SKM-1 (cell line): ENCODE data around the gene NPAS3.
"Not testable (repeated sequence)": the region's sequence is repeated elsewhere in the genome, so short reads cannot be mapped to it uniquely, and the experiment has no call there.

Source experiments
- DNase-seq: peaks from one replicate; lab custom pipeline; 2025; ENCODE audit not compliant: unreplicated experiment; lab: John Stamatoyannopoulos, UW

Gene NPAS3

DNA sequence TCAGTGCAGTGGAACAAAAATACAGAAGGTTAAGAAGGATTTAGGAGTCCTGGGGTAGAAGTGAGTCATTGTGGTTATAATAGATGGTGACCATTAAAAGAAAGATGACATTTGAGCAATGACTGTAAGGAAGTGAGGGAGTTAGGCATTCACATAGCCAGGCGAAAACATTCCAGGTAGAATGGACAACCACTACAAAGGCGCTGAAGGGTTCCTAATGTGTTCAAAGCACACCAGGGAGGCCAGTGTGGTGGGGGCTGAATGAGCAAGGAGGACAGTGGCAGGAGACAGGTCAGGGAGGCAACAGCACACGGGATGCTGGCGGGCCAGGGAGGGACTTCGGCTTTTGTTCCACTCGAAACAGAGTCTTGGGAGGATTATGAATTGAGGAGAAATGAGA, 129.9 kb downstream of the NPAS3 start:
- DNase-seq, result no peak

DNA sequence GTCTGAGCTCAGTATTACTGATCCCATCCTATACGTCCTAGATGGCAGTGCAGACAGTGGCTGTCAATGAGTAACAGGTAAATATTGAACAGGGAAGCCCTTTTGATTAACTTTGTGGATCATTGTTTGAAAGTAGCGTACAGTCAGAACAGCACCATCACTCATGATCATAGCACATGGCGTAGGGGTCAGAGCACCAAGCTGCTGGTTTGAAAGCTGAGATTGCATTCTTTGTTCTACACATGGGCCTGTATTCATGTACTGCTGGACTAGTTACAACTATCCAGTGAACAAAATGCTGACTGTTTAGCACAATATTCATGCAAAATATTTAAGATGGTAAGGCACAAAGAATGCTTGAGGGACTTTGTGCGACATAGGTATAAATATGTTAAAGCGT, 131.8 kb downstream of the NPAS3 start:
- no peak for DNase-seq

DNA sequence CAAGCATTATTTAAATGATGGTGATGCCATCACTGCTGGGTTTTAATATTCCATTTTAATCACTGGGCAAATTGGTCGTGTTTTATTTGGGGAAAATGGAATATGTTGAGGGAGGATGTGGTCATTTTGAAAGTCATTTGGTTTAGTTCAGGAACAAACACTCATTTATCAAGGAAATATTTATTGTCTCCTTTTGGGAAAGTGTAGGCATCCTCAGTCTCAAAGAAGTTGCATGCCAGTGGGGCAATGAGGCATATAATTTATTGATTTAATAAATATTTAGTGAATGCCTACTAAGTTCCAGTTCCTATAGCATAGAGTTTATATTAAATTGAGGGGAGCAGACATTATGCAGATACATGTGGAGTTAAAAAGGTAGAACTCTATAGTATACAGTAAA, 134.3 kb downstream of the NPAS3 start:
- DNase-seq, result no peak

DNA sequence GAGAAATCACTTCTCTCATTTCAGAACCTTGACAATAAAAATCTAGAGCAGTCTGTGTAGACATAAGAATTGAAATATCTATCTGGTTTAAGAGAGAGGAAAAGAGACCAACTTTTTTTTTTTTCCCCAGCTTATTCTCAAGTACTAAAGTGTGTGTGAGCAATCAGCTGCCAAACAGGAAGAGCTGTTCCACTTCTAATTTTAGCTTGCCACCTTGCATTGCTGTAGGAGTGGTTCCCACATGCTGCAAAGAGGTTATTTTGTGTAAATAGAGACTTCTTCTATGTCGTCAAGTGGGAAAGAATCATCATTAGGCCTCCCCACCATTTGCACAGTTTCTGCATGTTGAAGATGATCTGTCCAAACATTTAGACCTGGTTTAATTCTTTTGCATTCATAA, 142.6 kb downstream of the NPAS3 start:
- no peak for DNase-seq

DNA sequence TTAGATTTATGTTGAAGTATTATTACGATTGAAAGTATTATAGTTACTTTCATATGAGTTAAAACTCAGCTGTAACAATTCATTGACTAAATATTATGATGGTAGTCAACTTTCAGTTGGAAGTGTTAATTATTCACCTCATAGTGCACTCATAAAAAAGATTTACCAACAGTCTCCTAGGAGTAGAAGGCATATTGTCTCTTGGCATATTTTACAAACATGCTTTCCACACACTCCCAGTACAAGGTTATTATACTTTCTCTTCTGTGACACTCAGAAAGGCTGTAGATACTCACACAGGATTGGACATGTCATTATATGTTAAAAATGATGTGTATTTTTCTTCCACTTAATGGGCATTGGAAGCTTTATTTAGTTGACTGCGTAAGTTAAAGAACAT, 147.1 kb downstream of the NPAS3 start:
- no peak for DNase-seq

DNA sequence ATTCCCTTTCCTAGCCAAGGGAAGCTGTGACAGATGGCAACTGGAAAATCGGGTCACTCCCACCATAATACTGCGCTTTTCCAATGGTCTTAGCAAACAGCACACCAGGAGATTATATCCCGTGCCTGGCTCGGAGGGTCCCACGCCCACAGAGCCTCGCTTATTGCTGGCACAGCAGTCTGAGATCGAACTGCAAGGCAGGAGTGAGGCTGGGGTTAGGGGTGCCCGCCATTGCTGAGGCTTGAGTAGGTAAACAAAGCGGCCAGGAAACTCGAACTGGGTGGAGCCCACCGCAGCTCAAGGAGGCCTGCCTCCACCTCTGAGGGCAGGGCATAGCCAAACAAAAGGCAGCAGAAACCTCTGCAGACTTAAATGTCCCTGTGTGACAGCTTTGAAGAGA, 149.6 kb downstream of the NPAS3 start:
- not testable (repeated sequence) for DNase-seq

DNA sequence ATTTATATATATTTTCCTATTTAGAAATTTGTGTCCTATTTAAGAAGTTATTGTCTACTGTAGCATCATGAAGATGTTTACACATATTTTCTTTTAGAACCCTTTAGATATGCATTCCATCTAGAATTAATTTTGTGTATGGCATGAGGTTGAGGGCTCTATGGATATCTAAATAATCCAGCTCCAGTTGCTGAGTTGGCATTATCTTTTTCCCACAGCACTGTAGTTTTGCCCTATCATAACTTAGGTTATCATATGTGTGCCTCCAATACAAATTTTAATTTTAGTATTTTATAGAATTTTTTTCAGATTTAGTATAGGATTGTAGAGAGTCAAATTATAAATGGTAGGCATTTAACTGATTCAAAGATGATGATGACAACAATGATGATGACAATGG, 159.3 kb downstream of the NPAS3 start:
- no peak for DNase-seq

DNA sequence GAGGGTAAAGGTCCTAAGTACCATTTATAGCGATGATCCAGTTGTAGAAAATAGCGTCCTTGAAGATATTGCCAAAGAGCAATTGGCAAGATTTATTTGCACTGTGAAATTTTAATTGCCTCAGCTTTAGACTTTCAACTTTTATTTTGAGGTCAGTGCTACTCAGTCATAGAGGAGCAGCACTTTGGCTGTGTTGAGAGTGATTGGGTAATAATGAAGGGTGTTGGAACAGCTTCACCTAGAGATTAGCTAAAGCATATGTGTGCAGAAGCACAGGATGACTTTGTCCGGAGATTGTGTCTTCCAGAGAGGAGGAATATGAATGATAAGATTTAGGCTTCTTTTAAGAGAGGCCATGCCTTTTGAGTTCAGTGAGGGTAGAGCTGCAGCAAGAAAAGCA, 164.8 kb downstream of the NPAS3 start:
- no peak for DNase-seq

DNA sequence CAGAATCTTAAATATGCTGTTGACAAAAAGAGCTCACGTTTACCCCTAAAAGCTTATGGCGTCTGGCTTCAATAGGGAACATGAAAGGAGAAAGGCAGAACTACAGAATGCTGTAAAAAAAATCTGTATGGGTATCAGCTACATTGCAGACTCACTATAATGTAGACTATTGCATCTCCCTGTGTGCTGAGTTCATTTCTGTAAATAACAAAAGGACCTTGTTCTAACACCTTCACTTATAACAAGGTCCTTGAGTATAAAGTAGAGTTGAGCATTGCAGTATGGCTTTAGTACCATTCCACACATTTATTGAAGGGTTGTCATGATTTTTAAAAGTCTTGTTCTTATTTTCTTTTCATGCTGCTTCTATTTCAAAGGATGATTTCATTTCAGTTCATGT, 165.3 kb downstream of the NPAS3 start:
- DNase-seq, result no peak

DNA sequence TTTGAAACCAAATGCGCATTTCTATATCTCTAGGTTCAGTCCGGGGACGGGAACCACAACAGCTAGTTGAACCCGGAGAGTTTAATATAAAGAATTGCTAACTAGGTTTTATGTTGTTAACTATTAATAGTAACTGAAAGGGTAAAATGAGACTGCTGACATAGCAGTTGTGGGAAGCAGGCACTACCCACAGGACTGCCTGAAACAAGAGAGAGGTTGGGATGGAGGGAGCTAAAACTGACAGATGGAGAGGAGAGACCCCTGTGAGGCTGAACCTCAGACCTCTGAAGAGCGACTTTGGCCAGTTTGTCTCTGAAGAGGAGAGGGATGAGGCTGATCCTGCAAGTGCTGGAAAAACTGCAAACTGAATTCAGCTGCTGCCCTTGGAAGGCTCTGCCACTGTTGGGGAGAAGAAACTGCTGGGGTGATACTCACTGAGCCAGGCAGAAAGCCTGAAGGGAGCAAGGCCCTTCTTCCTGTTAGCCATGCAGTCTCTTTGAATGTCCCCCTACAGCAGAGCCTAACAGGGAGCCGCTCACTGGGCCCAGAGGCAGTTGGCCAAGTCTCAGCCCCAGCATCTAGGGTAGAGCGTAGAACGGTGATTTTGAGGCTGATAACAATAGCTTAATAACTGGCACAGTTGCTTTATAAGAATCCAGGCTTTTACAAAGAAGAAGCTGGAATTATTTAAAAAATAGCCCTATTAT, 172.2 kb downstream of the NPAS3 start:
- no peak for DNase-seq

DNA sequence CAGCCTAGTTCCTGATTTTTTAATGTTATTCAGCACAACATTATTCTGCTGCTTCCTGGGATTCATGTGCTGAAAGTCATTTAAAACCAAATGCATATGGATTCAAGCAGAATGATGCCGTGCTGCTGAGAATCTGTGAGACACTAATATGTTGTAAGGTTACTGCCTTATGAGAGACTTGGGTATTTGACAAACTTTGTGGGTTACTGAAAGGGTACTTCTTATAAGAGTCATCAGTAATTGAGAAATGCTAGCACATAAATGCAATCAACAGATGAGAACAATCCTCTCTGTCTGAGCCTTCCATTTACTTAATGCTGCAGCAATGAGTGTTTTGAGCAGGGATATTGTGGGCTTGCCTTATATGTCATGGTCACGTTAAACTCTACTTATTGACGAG, 175.7 kb downstream of the NPAS3 start:
- DNase-seq, result no peak

DNA sequence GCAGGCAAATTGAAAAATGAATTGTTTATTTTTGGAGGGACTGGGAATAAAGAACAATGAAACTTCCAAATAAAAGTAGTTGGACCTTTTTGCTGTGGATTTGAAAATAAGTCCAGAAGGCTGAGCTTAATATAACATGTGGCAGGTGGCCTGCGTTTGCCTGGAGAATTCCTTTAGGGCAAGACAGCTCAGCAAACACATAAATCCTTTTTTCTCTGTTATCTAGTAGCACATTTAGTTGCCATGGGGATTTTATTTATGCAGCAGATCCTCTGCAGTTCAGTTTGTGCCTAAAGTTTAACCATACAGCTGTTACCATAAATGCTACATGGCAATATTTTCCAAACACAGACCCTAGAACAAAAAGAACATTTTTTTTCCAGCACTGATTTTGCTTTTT, 180.0 kb downstream of the NPAS3 start:
- DNase-seq, result no peak

DNA sequence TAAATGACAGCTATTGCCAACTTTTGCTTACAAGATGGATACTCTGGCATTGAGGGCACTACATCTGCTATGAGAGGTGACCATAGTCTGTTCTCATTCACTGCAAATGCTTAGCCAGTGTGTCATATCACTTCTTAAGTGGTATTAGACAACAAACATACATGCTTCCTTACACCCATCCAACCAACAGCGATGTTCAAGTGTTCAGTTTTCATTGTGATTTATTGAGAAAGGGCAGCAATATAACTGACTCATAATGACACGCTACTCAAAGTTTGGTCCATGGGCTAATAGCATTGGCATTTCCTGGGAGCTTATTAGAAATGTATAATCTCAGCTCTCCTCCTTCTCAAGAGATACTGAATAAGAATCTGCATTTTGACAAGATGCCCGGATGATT, 181.7 kb downstream of the NPAS3 start:
- no peak for DNase-seq

DNA sequence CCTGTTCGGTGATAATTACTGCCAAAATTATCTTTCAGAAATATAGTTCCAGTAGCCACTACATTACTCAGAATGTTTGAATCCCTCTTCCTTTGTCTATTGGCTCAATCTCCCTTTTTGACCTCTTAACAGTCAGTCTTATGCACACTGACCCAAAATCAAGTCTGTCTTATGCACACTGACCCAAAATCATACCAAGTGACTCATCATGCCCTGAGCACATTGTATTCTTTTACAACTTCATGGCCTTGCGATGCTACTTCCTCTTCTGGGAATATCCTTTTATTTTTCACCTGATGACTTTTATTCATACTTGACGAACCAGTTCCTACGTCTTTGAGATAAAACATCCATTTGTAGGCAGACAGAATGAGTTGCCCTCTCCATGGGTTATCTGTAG, 182.3 kb downstream of the NPAS3 start:
- DNase-seq, result no peak

DNA sequence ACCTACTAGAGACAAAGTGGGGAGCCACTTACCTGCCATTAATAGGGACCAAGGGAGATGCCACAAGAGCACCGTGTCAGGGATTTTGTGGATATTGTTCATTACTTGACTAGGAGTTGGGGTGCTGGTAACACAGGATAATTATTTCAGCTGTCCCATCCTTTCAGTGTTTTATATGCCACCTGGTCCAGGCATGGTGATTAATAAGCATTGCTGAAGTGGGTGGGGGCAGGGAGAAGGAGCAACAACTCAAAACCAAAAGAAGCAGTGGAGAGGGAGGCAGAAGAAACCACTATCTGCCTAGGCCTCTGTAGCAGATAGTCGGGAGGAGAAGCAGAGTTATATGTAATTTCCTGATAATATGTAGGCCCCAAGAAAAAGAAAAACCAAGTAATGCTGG, 184.6 kb downstream of the NPAS3 start:
- no peak for DNase-seq

DNA sequence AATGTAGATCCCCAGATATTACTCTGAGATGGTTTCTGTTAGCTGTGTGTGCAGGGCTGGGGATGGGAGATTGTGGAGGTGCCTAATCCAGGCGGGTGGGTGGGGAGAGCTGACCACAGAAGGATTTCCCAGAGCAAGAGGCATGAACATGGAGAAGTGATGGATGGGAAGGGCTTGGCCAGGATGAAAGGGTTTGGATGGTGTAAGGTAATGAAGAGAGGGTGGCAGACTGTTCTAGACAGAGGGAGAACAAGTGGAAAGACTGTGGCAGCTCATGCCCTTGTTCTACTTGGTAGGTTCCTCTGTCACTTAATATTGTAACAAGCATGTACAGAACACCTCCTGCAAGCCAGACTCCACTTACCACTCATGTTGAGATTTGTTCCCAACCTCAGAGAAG, 187.8 kb downstream of the NPAS3 start:
- DNase-seq, result no peak

DNA sequence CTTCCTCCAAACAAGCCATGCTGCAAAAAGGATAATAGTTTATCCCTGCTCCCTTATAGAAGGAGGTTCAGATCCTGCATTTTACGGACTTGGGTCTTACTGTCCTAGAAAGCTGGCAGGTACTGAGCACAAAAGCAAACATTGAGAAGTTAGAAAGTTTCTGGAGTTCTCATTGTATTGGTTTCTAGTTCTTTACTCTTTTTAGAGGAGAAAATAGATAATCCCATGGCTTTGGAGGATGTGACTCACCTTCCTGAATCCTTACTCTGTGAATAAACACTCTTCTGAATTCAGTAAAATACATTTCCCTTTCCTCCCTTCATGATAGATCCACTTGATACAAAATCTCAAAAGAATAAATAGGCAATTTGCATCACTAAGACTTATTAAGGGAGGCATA, 188.9 kb downstream of the NPAS3 start:
- DNase-seq, result no peak

DNA sequence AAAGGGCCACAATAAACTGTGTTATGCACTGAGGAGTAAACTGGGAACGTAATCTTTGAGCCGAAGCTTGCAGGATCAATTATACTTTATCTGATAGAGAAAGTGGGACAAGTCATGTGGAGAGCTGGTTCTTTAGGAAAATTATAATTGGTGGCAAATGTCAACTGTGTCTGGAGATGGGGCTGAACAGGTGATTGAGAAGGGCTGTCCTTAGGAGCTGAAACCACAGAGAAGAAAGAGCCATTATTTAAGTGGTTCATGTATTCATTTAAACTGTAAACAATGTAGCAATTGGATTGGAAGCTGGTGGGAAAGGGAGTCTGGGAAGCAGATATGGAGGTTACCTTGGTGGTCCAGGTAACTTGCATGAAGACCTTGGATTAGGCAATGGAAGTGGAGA, 193.1 kb downstream of the NPAS3 start:
- no peak for DNase-seq

DNA sequence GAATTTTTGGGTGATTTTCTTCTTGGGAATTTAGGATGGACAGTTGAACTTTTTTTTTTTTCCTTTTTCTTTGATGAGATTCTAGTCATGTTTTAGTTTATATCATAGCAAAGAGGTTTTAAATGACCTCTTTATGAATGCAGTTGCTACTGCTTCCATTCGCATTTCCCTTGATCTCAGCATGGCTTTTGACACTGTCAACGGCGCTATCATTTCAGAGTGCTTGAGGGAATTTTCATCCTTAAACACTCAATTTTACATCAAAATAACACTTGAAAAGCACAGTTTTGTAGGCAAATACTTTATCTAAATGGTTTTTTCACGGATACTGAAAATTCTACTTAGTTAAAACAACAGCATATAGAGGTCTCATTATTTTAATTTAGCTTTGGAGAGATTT, 195.5 kb downstream of the NPAS3 start:
- no peak for DNase-seq

DNA sequence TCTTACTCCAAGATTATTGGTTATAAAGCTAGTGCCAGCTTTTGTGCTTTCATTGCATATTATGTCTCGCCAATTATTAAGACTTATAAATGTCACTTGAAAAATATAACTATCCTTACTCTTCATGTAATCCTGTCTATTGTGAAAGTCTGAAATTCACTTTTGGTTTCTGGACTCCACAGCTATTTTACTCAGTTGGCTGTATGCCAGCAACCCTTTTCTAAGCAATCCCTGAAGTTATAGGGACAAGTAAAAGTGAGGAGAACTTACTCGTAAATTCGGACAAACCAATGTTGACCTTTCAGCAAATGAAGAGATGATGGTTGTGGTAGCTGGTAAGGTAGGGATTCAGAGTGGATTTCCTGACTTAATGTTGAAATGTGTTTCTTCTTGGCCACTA, 196.3 kb downstream of the NPAS3 start:
- DNase-seq, result no peak

DNA sequence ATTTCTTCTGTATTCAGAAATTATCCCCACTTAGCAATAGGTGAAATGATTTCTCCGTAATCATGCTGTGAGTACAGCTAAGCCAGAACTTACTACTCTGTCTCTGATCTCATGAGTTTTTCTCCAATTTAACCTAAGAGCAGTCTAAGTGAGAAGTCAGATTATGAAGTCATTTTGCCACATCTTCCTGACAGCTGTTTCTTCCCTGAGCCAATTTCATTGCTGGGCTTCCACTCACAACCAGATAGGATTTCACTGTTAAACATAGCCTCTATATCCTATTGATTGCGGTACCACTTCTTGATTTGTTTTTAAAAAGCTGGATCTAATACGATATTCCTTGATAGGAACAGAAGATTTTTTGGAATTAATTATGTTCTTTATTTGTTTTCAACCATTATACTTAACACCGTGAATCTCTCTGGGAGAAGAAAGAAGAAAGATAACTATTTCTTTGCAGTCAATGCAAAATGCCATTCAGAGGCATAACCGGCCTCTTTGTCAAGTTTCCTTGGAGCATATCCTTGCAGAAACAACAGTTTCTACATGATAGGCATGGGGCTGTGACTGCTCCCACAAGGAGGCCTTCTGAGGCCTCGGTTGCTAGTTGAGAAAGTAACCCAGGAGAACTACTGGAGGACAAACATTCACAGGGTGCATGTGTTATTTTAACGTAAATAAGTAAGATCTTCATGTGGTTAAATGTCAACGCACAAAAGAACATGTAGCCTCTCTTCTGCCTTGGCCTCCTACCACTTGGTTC, 212.2 kb downstream of the NPAS3 start:
- DNase-seq, result no peak

DNA sequence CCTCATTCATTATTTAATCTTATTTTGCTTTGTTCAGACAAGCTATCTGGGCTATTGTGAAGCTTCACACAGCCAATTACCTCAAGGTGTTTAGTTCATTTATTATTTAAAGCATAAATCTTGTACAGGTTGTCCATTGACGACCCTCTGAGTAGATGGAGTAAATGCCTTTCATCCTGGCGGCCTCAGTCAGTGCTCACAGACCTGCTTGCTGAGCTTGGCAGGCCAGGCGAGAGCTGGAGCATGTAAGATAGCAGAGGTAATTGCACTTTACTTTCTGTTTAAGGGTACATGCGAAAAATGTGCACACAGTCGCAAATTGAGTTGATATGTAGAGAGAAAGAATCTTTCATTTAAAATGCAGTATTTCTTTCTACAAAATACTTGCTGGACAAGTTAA, 224.4 kb downstream of the NPAS3 start:
- DNase-seq, result no peak

DNA sequence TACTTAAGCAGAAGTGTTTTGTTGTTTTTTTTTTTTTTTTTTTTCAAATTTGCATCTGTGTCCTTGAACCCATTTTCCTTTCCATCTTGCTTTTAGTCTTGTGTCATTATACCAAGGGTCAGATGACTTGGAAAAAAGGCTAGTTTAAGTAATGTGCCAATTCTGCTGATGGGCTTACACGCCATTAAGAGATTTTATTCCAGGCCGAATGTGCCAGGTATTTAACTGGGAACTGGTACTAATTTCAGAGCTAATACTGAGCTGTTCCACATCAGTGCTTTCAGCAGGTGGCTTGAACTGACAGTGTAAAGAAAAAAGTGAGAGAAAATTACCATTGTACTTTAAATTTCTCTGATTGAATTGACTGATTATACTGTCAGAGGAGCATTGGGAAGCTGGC, 224.9 kb downstream of the NPAS3 start:
- no peak for DNase-seq
